ENCODE results near the gene AQP12B.

- TF ChIP-seq E2F4 (IDR thresholded peaks at IDR 0.05; ENCODE audit: low read depth, low read length) (no peak), NFYB (IDR thresholded peaks at IDR 0.05; ENCODE audit: insufficient read depth, low read depth, low read length) (no peak), CTCF (IDR thresholded peaks at IDR 0.05 in 2 of 3, conservative IDR thresholded peaks at IDR 0.05 in 1 of 3; ENCODE audit: control insufficient read depth in 2 of 3, extremely low read depth in 1 of 3, insufficient read depth in 1 of 3, low read depth in 3 of 3, low read length in 3 of 3) (no peak), JUNB (IDR thresholded peaks at IDR 0.05) (no peak), REST (IDR thresholded peaks at IDR 0.05; ENCODE audit: low read depth, low read length) (no peak)
Observed at GRCh38 chr2:240637116-240637900, 45.4 kb downstream of the AQP12B start.
